Nephron (organoid): ENCODE measurements around the gene CYP11A1.

Experiments used
- H3K27ac Mint-ChIP-seq, 3 experiments: 2 replicates each; pipeline ENCODE4 v1.8.0; 2020; ENCODE audit warnings: mixed read lengths in 3 of 3, mild to moderate bottlenecking in 2 of 3, moderate library complexity in 1 of 3
- H3K27me3 Mint-ChIP-seq: 2 replicates; pipeline ENCODE4 v1.8.0; 2021; ENCODE audit warnings: low read depth, mild to moderate bottlenecking, moderate library complexity, mixed read lengths
- H3K36me3 Mint-ChIP-seq: 2 replicates; pipeline ENCODE4 v1.8.0; 2020; ENCODE audit warnings: low read depth, mixed read lengths
- H3K4me1 Mint-ChIP-seq: 2 replicates; pipeline ENCODE4 v1.8.0; 2020; ENCODE audit warnings: mixed read lengths
- H3K4me3 Mint-ChIP-seq, 3 experiments: 2 replicates each; pipeline ENCODE4 v1.8.0; 2020; ENCODE audit warnings: mild to moderate bottlenecking in 3 of 3, mixed read lengths in 3 of 3, moderate library complexity in 2 of 3
- H3K9me3 Mint-ChIP-seq: 2 replicates; pipeline ENCODE4 v1.8.0; 2020; ENCODE audit warnings: mixed read lengths
- TF ChIP-seq, protein P1 (sequence below), 3 experiments: fragments of 200-600 bp; sonication (generic); IDR thresholded peaks; one replicate each; pipeline ENCODE4 v1.5.0; 2021; ENCODE audit warnings: antibody characterized with exemption in 3 of 3; ENCODE audit not compliant: unreplicated experiment in 3 of 3

CYP11A1 gene

DNA sequence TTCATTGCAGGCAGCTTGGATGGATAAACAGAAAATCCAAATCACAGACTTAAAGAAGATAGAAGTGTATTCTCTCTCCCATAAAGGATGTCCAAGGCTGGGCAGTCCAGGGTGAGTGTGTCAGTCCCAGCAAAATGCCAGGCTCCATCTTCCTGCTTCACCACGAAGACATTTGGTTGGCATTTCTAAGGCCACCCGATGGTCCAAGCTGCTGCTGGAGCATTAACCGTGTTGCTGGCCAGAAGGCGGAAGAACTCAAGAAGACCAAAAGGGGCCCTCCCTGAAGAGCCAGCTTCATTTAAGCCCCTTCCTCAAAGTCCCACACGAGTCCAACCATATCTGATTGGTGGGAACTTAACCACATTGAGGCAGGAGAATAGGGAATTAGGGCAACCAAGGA is 3.0 kb upstream of the CYP11A1 start:
- H3K27ac Mint-ChIP-seq, result no peak overlapping the region
- H3K27me3 Mint-ChIP-seq, result peaks cover 34% of the 10 kb centered on the region
- no peak overlapping the region for H3K4me3 Mint-ChIP-seq
- no peaks in the 10 kb centered on the region for H3K9me3 Mint-ChIP-seq
- TF ChIP-seq, protein P1, sequence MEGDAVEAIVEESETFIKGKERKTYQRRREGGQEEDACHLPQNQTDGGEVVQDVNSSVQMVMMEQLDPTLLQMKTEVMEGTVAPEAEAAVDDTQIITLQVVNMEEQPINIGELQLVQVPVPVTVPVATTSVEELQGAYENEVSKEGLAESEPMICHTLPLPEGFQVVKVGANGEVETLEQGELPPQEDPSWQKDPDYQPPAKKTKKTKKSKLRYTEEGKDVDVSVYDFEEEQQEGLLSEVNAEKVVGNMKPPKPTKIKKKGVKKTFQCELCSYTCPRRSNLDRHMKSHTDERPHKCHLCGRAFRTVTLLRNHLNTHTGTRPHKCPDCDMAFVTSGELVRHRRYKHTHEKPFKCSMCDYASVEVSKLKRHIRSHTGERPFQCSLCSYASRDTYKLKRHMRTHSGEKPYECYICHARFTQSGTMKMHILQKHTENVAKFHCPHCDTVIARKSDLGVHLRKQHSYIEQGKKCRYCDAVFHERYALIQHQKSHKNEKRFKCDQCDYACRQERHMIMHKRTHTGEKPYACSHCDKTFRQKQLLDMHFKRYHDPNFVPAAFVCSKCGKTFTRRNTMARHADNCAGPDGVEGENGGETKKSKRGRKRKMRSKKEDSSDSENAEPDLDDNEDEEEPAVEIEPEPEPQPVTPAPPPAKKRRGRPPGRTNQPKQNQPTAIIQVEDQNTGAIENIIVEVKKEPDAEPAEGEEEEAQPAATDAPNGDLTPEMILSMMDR (IDR thresholded peaks at IDR 0.05; ENCODE audit: unreplicated experiment in 3 of 3), result no peak
- H3K4me1 Mint-ChIP-seq, result peaks cover 6% of the 10 kb centered on the region
- H3K36me3 Mint-ChIP-seq, result no peaks in the 10 kb centered on the region

DNA sequence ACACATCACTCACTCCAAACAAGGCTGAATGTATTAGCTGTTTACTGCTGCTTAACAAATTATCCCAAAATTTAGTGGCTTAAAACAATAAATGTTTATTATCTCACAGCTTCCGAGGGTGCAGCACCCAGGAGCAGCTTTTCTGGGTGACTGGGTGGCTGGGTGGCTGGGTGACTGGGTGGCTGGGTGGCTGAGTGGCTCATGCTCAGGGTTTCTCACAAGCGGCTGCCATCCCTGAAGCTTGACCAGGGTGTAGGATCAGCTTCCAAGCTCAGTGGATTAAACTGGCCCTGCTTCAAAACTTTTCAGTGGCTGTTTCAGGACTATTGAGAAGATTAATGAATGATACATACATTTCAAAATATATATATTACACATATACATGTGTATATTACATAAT is 2.3 kb upstream of the CYP11A1 start:
- Mint-ChIP-seq H3K4me1 (no peaks in the 10 kb centered on the region), H3K27me3 (peaks cover 36% of the 10 kb centered on the region), H3K9me3 (no peaks in the 10 kb centered on the region), H3K4me3 (no peak overlapping the region), H3K27ac (no peak overlapping the region), H3K36me3 (no peaks in the 10 kb centered on the region)
- TF ChIP-seq, protein P1 (IDR thresholded peaks at IDR 0.05; ENCODE audit: unreplicated experiment in 3 of 3), result no peak

DNA sequence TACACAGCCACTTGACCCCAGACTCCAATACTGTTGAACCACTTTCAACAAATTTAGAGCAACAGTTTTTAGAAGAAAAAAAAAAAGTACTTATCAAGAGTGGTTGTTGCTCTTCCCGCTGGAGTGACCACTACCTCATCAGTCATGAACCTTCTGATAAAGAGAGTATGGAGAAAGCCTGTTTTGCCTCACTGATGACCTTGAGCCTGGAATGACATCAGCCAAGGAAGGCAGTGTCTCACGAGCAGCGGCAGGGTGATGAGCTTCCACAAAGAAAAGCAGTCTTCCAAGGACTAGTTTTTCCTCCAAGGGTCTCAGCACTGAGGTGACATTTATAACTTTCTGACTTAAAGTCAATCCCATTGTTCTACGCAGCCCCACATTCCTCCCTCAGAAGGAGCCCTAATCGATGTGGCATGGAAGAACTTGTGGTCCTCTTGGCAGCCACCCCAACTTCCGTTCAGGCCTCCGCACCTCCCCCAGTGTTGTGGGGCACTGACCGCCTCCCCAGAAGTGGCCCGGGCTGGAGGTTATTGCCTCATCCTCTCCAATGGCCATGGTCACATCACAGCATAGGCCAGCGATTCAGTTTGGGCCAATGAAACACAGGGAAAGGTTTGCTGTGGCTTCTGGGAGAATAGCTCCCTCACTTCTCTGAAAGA is 1.8 kb upstream of the CYP11A1 start:
- H3K27me3 Mint-ChIP-seq, result peaks cover 42% of the 10 kb centered on the region
- no peaks in the 10 kb centered on the region for H3K4me1 Mint-ChIP-seq
- H3K36me3 Mint-ChIP-seq, result no peaks in the 10 kb centered on the region
- no peaks in the 10 kb centered on the region for H3K9me3 Mint-ChIP-seq
- no peak overlapping the region for H3K27ac Mint-ChIP-seq
- TF ChIP-seq, protein P1 (IDR thresholded peaks at IDR 0.05; ENCODE audit: unreplicated experiment in 3 of 3), result no peak
- H3K4me3 Mint-ChIP-seq, result no peak overlapping the region

DNA sequence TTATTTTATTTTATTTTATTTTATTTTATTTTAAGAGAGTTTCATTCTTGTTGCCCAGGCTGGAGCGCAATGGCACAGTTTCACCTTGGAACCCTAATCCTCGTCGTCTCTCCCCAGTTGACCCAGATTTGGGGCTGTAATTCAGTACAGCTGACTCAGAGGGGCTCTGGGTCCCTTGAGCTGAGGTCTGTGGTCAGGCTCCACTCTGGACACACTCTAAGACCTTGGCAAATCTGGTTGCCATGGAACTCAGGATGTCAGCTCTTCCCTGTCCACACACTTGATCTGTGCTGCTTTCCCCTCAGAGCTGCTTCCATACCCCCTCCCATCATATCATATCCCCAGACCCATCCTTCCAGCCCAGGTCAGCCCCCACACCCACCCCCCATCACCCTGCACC is 675 bp upstream of the CYP11A1 start:
- Mint-ChIP-seq H3K9me3 (no peaks in the 10 kb centered on the region), H3K27me3 (peaks cover 41% of the 10 kb centered on the region), H3K36me3 (no peaks in the 10 kb centered on the region), H3K4me3 (peak overlapping the region in 1 of 3 experiments; percentile 43), H3K27ac (no peak overlapping the region), H3K4me1 (no peaks in the 10 kb centered on the region)
- TF ChIP-seq, protein P1 (IDR thresholded peaks at IDR 0.05; ENCODE audit: unreplicated experiment in 3 of 3), result no peak

DNA sequence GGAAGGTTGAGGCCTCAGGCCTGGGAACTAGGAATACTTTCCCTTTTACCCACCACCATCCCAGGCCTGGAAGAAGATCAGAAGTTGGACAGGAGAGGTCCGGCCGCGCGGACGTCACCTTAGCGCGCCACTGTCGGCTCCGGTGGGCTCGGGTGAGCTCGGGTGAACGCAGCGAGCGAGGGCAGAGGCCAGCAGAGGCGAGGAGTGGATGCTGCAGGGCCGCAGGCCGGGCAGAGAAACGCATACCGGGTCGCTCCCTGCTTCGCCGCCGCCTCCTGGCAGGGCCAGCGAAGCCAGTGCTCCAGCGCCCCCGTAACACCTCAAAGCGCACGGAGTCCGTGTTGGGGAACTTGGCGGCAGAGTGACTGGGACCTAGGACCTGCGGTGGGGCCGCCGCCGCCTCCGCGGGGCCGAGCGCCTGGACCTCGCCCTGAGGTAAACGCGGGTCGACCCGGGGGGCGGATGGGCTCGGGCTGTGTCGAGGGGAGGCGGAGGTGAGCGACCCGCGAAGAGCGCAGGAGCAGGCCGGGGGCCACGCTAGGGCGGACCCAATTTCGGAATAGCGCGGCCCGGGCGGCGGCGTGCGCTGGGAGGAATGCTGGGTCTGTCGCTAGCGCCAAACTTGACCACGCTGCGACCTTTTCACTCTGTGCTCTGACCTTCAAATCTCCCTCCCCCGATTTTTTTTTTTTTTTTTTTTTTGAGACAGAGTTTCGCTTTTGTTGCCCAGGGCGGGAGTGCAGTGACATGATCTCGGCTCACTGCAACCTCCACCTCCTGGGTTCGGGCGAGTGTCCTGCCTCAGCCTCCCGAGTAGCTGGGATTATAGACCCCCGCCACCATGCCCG is 1.6 kb downstream of the CYP11A1 start:
- Mint-ChIP-seq H3K27me3 (peaks cover 28% of the 10 kb centered on the region), H3K4me3 (peak overlapping the region; percentile 78 to 86 (median 86)), H3K36me3 (no peaks in the 10 kb centered on the region), H3K9me3 (no peaks in the 10 kb centered on the region), H3K27ac (peak overlapping the region; percentile 13 to 84 (median 80)), H3K4me1 (no peaks in the 10 kb centered on the region)
- TF ChIP-seq, protein P1 (IDR thresholded peaks at IDR 0.05; ENCODE audit: unreplicated experiment in 3 of 3), result no peak
